ACC112 (cell line): ENCODE data around the gene FBXL13.
A peak's percentile ranks its signal among the peaks of the same experiment; 100 is the strongest.
"Not testable (repeated sequence)": the region's sequence is repeated elsewhere in the genome, so short reads cannot be mapped to it uniquely, and the experiment has no call there.

ENCODE experiments used
- H2AFZ ChIP-seq: fragments of 200-600 bp; sonication (generic); one replicate; pipeline ENCODE4 v1.6.0; 2017; ENCODE audit warnings: antibody characterized with exemption, low read length; ENCODE audit not compliant: unreplicated experiment
- H3K27ac ChIP-seq: fragments of 200-600 bp; sonication (generic); 2 replicates; pipeline ENCODE4 v1.5.1; 2014; ENCODE audit warnings: low read depth, mild to moderate bottlenecking, antibody characterized with exemption, low read length, moderate library complexity
- H3K27me3 ChIP-seq: fragments of 200-600 bp; sonication (generic); 2 replicates; pipeline ENCODE4 v1.6.1; 2014; ENCODE audit warnings: mild to moderate bottlenecking, antibody characterized with exemption, low read length, moderate library complexity, mixed read lengths; ENCODE audit not compliant: insufficient read depth
- H3K36me3 ChIP-seq: fragments of 200-600 bp; sonication (generic); 2 replicates; pipeline ENCODE4 v1.6.1; 2016; ENCODE audit warnings: mild to moderate bottlenecking, antibody characterized with exemption, low read length, moderate library complexity, mixed read lengths; ENCODE audit not compliant: insufficient read depth
- H3K4me1 ChIP-seq: fragments of 200-600 bp; sonication (generic); one replicate; pipeline ENCODE4 v1.6.1; 2016; ENCODE audit warnings: low read length, mixed read lengths; ENCODE audit not compliant: insufficient read depth, unreplicated experiment, control insufficient read depth
- H3K4me3 ChIP-seq: fragments of 200-600 bp; sonication (generic); 2 replicates; pipeline ENCODE4 v1.5.1; 2014; ENCODE audit warnings: mild to moderate bottlenecking, low read depth, low read length
- H3K79me2 ChIP-seq: fragments of 200-600 bp; sonication (generic); one replicate; pipeline ENCODE4 v1.6.0; 2016; ENCODE audit warnings: low read length; ENCODE audit not compliant: control insufficient read depth, unreplicated experiment, insufficient read depth

Gene FBXL13

GRCh38 chr7:103113164-103113563 is 38.6 kb upstream of the FBXL13 start:
- no peaks in the 10 kb centered on the region for H3K79me2 ChIP-seq
- no peaks in the 10 kb centered on the region; the same call in 1 of the 2 replicates for H3K36me3 ChIP-seq
- H3K27ac ChIP-seq, result peak overlapping the region; percentile 24
- H2AFZ ChIP-seq, result no peak overlapping the region
- H3K4me1 ChIP-seq, result peaks cover 10% of the 10 kb centered on the region
- no peak overlapping the region for H3K4me3 ChIP-seq
- H3K27me3 ChIP-seq, result no peaks in the 10 kb centered on the region

GRCh38 chr7:103106703-103107070 is 32.1 kb upstream of the FBXL13 start:
- H2AFZ ChIP-seq, H3K4me3 ChIP-seq, H3K79me2 ChIP-seq, H3K27ac ChIP-seq, H3K4me1 ChIP-seq, H3K27me3 ChIP-seq: not testable (repeated sequence)
- peaks cover 17% of the 10 kb centered on the region for H3K36me3 ChIP-seq

GRCh38 chr7:103106005-103106702 is 31.6 kb upstream of the FBXL13 start:
- no peaks in the 10 kb centered on the region for H3K79me2 ChIP-seq
- no peaks in the 10 kb centered on the region for H3K27me3 ChIP-seq
- H3K36me3 ChIP-seq, result peaks cover 17% of the 10 kb centered on the region
- no peak overlapping the region for H3K4me3 ChIP-seq
- H3K27ac ChIP-seq, result no peak overlapping the region
- H2AFZ ChIP-seq, result no peak overlapping the region
- H3K4me1 ChIP-seq, result no peaks in the 10 kb centered on the region

GRCh38 chr7:103101543-103101942 is 26.9 kb upstream of the FBXL13 start:
- no peak overlapping the region for H3K4me3 ChIP-seq
- no peaks in the 10 kb centered on the region for H3K4me1 ChIP-seq
- H3K79me2 ChIP-seq, result no peaks in the 10 kb centered on the region
- no peak overlapping the region for H3K27ac ChIP-seq
- peaks cover 20% of the 10 kb centered on the region for H3K36me3 ChIP-seq
- H2AFZ ChIP-seq, result no peak overlapping the region
- H3K27me3 ChIP-seq, result no peaks in the 10 kb centered on the region

GRCh38 chr7:103100348-103100747 is 25.8 kb upstream of the FBXL13 start:
- no peaks in the 10 kb centered on the region for H3K27me3 ChIP-seq
- H3K27ac ChIP-seq, result no peak overlapping the region
- H3K4me3 ChIP-seq, result no peak overlapping the region
- no peaks in the 10 kb centered on the region for H3K4me1 ChIP-seq
- H3K79me2 ChIP-seq, result no peaks in the 10 kb centered on the region
- H3K36me3 ChIP-seq, result peaks cover 21% of the 10 kb centered on the region
- no peak overlapping the region for H2AFZ ChIP-seq

GRCh38 chr7:103097041-103097440 is 22.4 kb upstream of the FBXL13 start:
- Histone ChIP-seq H3K4me1 (no peaks in the 10 kb centered on the region), H3K36me3 (peaks cover 4% of the 10 kb centered on the region), H3K27ac (no peak overlapping the region), H3K27me3 (no peaks in the 10 kb centered on the region), H3K79me2 (no peaks in the 10 kb centered on the region), H2AFZ (no peak overlapping the region), H3K4me3 (no peak overlapping the region)

- not testable (repeated sequence) for H3K36me3 ChIP-seq, H3K4me3 ChIP-seq, H2AFZ ChIP-seq, H3K27ac ChIP-seq, H3K27me3 ChIP-seq, H3K79me2 ChIP-seq, H3K4me1 ChIP-seq
These were observed 21.0 kb upstream of the FBXL13 start for GRCh38 chr7:103095558-103095957.

- no peak overlapping the region for H3K4me3 ChIP-seq
- no peaks in the 10 kb centered on the region for H3K4me1 ChIP-seq
- H3K36me3 ChIP-seq, result peaks cover 4% of the 10 kb centered on the region; the same call in 1 of the 2 replicates
- H3K27ac ChIP-seq, result no peak overlapping the region
- H2AFZ ChIP-seq, result no peak overlapping the region
- no peaks in the 10 kb centered on the region for H3K79me2 ChIP-seq
- no peaks in the 10 kb centered on the region for H3K27me3 ChIP-seq
These were observed 19.5 kb upstream of the FBXL13 start for GRCh38 chr7:103094102-103094501.

- no peaks in the 10 kb centered on the region for H3K4me1 ChIP-seq
- no peak overlapping the region for H2AFZ ChIP-seq
- no peak overlapping the region for H3K27ac ChIP-seq
- no peaks in the 10 kb centered on the region for H3K79me2 ChIP-seq
- peaks cover 4% of the 10 kb centered on the region; the same call in 1 of the 2 replicates for H3K36me3 ChIP-seq
- no peak overlapping the region for H3K4me3 ChIP-seq
- H3K27me3 ChIP-seq, result no peaks in the 10 kb centered on the region
These were observed 18.8 kb upstream of the FBXL13 start for GRCh38 chr7:103093429-103093828.

- not testable (repeated sequence) for H3K27ac ChIP-seq, H2AFZ ChIP-seq, H3K79me2 ChIP-seq, H3K4me1 ChIP-seq, H3K4me3 ChIP-seq, H3K27me3 ChIP-seq, H3K36me3 ChIP-seq
These were observed 17.7 kb upstream of the FBXL13 start for GRCh38 chr7:103092321-103092720.

GRCh38 chr7:103083210-103083609 is 8.6 kb upstream of the FBXL13 start:
- H3K27me3 ChIP-seq, result no peaks in the 10 kb centered on the region
- H3K36me3 ChIP-seq, result peaks cover 13% of the 10 kb centered on the region
- no peaks in the 10 kb centered on the region for H3K4me1 ChIP-seq
- H3K79me2 ChIP-seq, result peaks cover 5% of the 10 kb centered on the region
- no peak overlapping the region for H2AFZ ChIP-seq
- no peak overlapping the region for H3K4me3 ChIP-seq
- H3K27ac ChIP-seq, result no peak overlapping the region
